K562 (cell line): ENCODE results near the gene UBE2D2. TPM values are rescaled to one million over a fixed set of nuclear protein-coding genes. Genes with fewer than 3 reads are reported as not detected.
A peak's percentile ranks its signal among the peaks of the same experiment; 100 is the strongest.

ENCODE experiments used
- COPS2 ChIP-seq: fragments of 450-650 bp; conservative IDR thresholded peaks from 2 replicates; pipeline ENCODE4 v1.6.1; 2016; ENCODE audit warnings: mild to moderate bottlenecking, moderate library complexity
- CTCF ChIP-seq, 3 experiments: IDR thresholded peaks in 2 of 3; conservative IDR thresholded peaks in 1 of 3; 2 replicates each; pipeline ENCODE4 v1.5.1; 2011 to 2012; ENCODE audit warnings: low read length in 3 of 3, mild to moderate bottlenecking in 3 of 3, control low read depth in 2 of 3, improper control_type of control experiment in 1 of 3, inconsistent platforms in 1 of 3, low read depth in 1 of 3, mixed read lengths in 1 of 3, moderate library complexity in 1 of 3; ENCODE audit not compliant: insufficient read depth in 2 of 3
- DEAF1 ChIP-seq: fragments of 450-650 bp; formaldehyde crosslinking; IDR thresholded peaks from 2 replicates; pipeline ENCODE4 v1.4.0; 2020; ENCODE audit warnings: mild to moderate bottlenecking, moderate library complexity
- DPF2 ChIP-seq: fragments of 450-650 bp; IDR thresholded peaks from 2 replicates; pipeline ENCODE4 v1.6.1; 2016
- FOXK1 ChIP-seq: sonication (generic); formaldehyde crosslinking; IDR thresholded peaks from 2 replicates; pipeline ENCODE4 v1.8.0; 2022; ENCODE audit warnings: missing genetic modification reagents, mild to moderate bottlenecking, borderline replicate concordance
- FOXO4 ChIP-seq: fragments of 450-650 bp; formaldehyde crosslinking; IDR thresholded peaks from 2 replicates; pipeline ENCODE4 v1.4.0; 2020; ENCODE audit warnings: mild to moderate bottlenecking, moderate library complexity
- KDM1A ChIP-seq, 2 experiments: fragments of 450-650 bp; IDR thresholded peaks; 2 replicates each; pipeline ENCODE4 v1.6.1; 2016; ENCODE audit warnings: mild to moderate bottlenecking in 2 of 2
- RBM17 ChIP-seq: fragments of 200-400 bp; formaldehyde crosslinking; IDR thresholded peaks from 2 replicates; pipeline ENCODE4 v1.6.1; 2017; ENCODE audit warnings: low read depth, mild to moderate bottlenecking, low read length, borderline replicate concordance
- SIRT6 ChIP-seq: IDR thresholded peaks from one replicate; pipeline ENCODE4 v1.6.1; 2012; ENCODE audit warnings: low read depth, mild to moderate bottlenecking, control low read depth, inconsistent platforms, low read length, moderate library complexity
- SPI1 ChIP-seq: IDR thresholded peaks from 2 replicates; pipeline ENCODE4 v1.6.1; 2011; ENCODE audit warnings: low read depth, low read length, control low read depth, borderline replicate concordance
- TBL1XR1 ChIP-seq, 2 experiments: IDR thresholded peaks; 2 replicates each; pipeline ENCODE4 v1.6.1; 2012; ENCODE audit warnings: improper control_type of control experiment in 2 of 2, low read length in 2 of 2, mild to moderate bottlenecking in 1 of 2
- THRB ChIP-seq: fragments of 450-650 bp; formaldehyde crosslinking; conservative IDR thresholded peaks from 2 replicates; pipeline ENCODE4 v1.4.0; 2022; ENCODE audit warnings: mild to moderate bottlenecking, missing genetic modification characterization
- TRIM24 ChIP-seq, 2 experiments: fragments of 450-650 bp; IDR thresholded peaks; 2 replicates each; pipeline ENCODE4 v1.6.1; 2016
- ZBTB49 ChIP-seq: sonication (generic); formaldehyde crosslinking; IDR thresholded peaks from 2 replicates; pipeline ENCODE4 v1.8.0; 2022; ENCODE audit warnings: missing genetic modification reagents, mild to moderate bottlenecking, borderline replicate concordance
- ZNF232 ChIP-seq: sonication (generic); formaldehyde crosslinking; IDR thresholded peaks from 2 replicates; pipeline ENCODE4 v1.8.0; 2022; ENCODE audit warnings: mild to moderate bottlenecking, missing genetic modification reagents
- ZNF316 ChIP-seq: fragments of 450-650 bp; IDR thresholded peaks from 2 replicates; pipeline ENCODE4 v1.6.1; 2016
- ZNF395 ChIP-seq: fragments of 200-800 bp; sonication (Bioruptor generic); IDR thresholded peaks from 2 replicates; pipeline ENCODE4 v1.6.1; 2017; ENCODE audit warnings: missing genetic modification characterization, missing compliant biosample characterization
- ZNF766 ChIP-seq: fragments of 200-800 bp; sonication (Bioruptor generic); conservative IDR thresholded peaks from 2 replicates; pipeline ENCODE4 v1.6.1; 2016; ENCODE audit warnings: missing genetic modification characterization, missing compliant biosample characterization
- polyA plus RNA-seq, 8 experiments: library from polyadenylated mRNA; depleted of rRNA in 4 of 8; stranded (reverse) in 5 of 8; unstranded in 3 of 8; fragments of >200 nt; fragmentation: Nextera tagmentation in 2 of 8; fragmentation: Illumina TruSeq in 1 of 8; extraction: Ambion mirVana in 2 of 8; extraction: Trizol in 1 of 8; gene quantifications; 2 replicates each; pipeline versions ENCODE4 v1.2.1 to v1.2.3, GENCODE V29; 2011 to 2014; ENCODE audit warnings: inconsistent platforms in 1 of 8, missing spikeins in 1 of 8
- total RNA-seq, 7 experiments: library from RNA; depleted of rRNA in 6 of 7; stranded (reverse); fragments of >200 nt in 6 of 7; fragmentation: Illumina TruSeq in 2 of 7; extraction: Trizol in 2 of 7; gene quantifications; 2 replicates each; pipeline versions ENCODE4 v1.2.1 to v1.2.3, GENCODE V29; 2011 to 2021; ENCODE audit warnings: low replicate concordance in 1 of 7

Gene UBE2D2
- total and polyA plus RNA-seq, 9 of the 15 experiments (the other 6 are each of a cell fraction or from before 2014, with no cell fraction given): 53.6 to 198 (median 122) TPM

- TF ChIP-seq KDM1A (IDR thresholded peaks at IDR 0.05) (no peak), RBM17 (no peak), FOXK1 (no peak), TBL1XR1 (IDR thresholded peaks at IDR 0.05; ENCODE audit: low read length in 2 of 2) (no peak), DEAF1 (CRISPR knock-in tag) (no peak), DPF2 (no peak), SPI1 (no peak), TRIM24 (IDR thresholded peaks at IDR 0.05) (no peak), FOXO4 (CRISPR knock-in tag) (no peak), ZNF316 (no peak), ZNF766 (CRISPR knock-in tag) (no peak), ZNF395 (CRISPR knock-in tag) (0 out of 2 replicates have a peak, but pooled peaks have one; percentile 26), THRB (CRISPR knock-in tag) (no peak), COPS2 (no peak), CTCF (IDR thresholded peaks at IDR 0.05 in 2 of 3, conservative IDR thresholded peaks at IDR 0.05 in 1 of 3; ENCODE audit: insufficient read depth in 2 of 3, low read depth in 1 of 3, low read length in 3 of 3) (peak; percentile 49 to 64 (median 52)), SIRT6 (no peak), ZNF232 (CRISPR knock-in tag) (no peak), ZBTB49 (CRISPR knock-in tag) (no peak)
Measured at GRCh38 chr5:139650031-139650688, 89.0 kb downstream of the UBE2D2 start (continued).
